Measurements from ENCODE around the gene BCAS4. TPM values are rescaled to one million over a fixed set of nuclear protein-coding genes. Genes with fewer than 3 reads are reported as not detected.
"Not testable (repeated sequence)": the region's sequence is repeated elsewhere in the genome, so short reads cannot be mapped to it uniquely, and the experiment has no call there.

BCAS4 gene
- total RNA-seq, 1 experiment from 2014 or later, result 9.5 TPM

GRCh38 chr20:50769551-50770085, 25.2 kb upstream of the BCAS4 start:
- DNase-seq (ENCODE audit: extremely low read depth, low read depth), result not testable (repeated sequence)

DNA sequence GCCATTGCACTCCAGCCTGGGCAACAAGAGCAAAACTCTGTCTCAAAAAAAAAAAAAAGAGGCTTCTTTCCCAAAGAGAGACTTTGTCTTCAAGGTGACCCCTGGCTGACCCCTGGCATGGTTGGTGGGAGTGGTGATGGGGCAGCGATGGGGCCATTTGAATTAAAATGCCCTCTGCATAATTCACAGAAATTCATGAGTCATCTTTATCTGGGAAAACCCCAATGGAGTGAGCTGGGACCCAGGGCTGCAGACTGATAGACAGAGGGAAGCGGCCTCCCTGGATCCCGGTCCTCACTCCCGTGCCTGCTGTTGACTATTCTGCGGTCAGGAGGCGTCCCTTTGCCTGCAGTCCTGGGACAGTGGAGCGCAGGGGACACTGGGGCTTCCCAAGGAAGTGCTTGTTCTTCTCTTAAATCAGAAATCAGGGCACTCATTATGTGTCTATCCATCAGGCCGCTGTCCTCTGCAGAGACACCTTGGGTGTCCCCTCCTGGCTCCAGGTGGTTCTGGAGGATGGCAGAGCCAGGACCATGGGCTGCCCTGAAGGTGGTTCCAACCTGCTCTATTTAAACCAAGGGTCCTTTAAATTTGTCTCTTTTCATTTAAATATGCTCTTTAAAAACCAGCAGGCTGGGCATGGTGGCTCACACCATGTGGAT, 23.3 kb upstream of the BCAS4 start:
- not testable (repeated sequence) for DNase-seq (ENCODE audit: extremely low read depth, low read depth)

- no peak for DNase-seq (ENCODE audit: extremely low read depth, low read depth)
Measured at GRCh38 chr20:50772420-50773185, 22.3 kb upstream of the BCAS4 start.

DNA sequence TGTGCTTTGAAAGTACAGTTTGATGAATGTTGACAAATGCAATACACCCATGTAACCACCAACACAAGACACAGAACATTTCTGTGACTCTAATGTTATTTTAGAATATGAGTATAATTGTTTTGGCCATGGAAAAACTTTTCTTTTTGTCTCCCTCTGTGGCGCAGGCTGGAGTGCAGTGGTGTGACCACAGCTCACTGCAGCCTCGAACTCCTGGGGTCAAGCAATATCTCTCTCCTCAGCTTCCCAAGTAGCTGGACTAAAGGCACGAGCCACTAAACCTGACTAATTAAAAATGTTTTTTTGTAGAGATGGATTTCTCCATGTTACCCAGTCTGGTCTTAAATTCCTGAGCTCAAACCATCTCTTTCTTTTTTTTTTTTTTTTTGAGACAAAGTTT, 20.3 kb upstream of the BCAS4 start:
- no peak for DNase-seq (ENCODE audit: extremely low read depth, low read depth)

DNA sequence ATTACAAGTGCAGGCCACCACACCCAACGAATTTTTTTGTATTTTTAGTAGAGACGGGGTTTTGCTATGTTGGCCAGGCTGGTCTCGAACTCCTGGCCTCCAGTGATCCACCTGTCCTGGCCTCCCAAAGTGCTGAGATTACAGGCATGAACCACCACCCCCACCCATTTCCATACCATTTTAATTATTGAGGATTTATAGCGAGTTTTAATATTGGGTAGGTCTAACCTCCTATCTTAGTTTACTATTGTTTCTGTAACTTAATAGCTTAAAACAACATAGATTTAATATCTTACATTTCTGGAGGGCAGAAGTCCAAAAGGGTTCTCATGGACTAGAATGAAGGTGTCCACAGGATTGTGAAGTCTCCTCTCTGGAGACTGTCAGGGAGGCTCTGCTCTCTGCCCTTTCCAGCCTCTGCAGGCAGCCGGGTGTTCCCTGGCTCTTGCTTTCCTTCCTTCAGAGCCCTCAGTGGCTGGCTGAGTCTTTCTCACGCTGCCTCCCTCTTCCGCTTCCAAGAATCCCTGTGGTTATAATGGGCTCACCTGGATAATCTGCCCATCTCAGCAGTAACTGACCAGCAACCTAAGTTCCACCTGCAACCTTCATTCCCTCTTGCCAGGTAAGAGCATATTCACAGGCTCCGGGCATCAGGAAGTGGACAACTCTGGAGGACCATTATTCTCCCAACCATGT, 18.6 kb upstream of the BCAS4 start:
- DNase-seq (ENCODE audit: extremely low read depth, low read depth), result no peak

- DNase-seq (ENCODE audit: extremely low read depth, low read depth), result no peak
Measured at GRCh38 chr20:50777373-50777772, 17.5 kb upstream of the BCAS4 start.

- DNase-seq (ENCODE audit: extremely low read depth, low read depth), result not testable (repeated sequence)
Measured at GRCh38 chr20:50778994-50779393, 15.9 kb upstream of the BCAS4 start.

- no peak for DNase-seq (ENCODE audit: extremely low read depth, low read depth)
Measured at GRCh38 chr20:50783390-50783789, 11.5 kb upstream of the BCAS4 start.

GRCh38 chr20:50783903-50784302, 11.0 kb upstream of the BCAS4 start:
- DNase-seq (ENCODE audit: extremely low read depth, low read depth), result no peak

GRCh38 chr20:50784464-50784863, 10.4 kb upstream of the BCAS4 start:
- no peak for DNase-seq (ENCODE audit: extremely low read depth, low read depth)

DNA sequence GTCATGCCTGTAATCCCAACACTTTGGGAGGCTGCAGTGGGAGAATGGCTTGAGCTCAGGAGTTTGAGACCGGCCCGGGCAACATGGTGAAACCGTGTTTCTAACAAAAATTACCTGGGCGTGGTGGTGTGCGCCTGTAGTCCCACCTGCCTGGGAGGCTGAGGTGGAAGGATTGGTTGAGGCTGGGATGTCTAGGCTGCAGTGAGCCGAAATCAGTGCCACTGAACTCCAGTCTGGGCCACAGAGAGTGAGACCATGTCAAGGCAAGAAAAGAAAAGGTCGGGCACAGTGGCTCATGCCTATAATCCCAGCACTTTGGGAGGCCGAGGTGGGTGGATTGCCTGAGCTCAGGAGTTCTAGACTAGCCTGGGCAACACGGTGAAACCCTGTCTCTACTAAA, 8.2 kb upstream of the BCAS4 start:
- DNase-seq (ENCODE audit: extremely low read depth, low read depth), result no peak

GRCh38 chr20:50787181-50787580, 7.7 kb upstream of the BCAS4 start:
- DNase-seq (ENCODE audit: extremely low read depth, low read depth), result no peak

DNA sequence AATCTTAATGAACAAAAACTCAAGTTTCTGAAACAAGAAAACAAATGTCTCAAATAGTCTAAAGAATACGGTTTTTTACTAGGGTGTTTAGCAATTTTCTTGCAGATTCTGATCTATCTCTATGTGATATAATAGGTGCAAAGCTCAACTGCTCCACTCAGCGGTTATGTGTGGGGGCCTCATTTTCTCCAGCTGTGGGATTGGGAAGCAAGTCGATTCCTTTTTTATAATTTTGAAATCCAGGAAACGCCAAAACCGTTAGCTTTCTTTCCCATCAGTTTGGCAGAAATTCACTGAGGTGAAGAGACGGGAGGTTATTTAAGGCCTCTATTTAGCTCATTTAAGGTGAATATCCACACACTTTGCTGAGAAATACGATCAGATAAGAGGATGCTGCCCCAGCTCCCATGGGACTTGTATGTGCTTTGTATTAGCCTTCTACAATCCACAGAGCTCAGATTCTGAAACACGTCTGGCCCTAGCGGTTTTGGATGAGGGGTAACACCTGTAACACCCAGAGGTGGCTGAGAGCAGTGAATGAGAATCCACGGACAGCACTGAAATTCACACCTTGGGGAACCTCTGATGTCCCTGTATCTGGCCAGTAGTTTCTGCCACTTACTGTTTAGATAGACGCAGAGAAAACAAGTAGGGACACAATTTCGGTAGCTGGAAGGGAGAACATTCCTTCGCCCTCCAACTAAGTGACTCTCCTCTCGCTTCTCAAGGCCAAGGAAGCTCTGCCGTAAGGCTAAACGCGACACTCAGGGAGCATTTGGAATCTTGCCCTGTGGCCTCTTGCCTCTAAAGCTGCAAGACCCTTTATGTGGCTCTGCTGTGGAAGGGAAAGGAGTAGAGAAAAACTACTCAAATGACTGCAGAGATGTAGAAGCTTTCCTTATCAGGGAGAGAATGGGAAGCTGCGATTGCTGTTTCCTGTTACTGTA, 6.5 kb upstream of the BCAS4 start:
- DNase-seq (ENCODE audit: extremely low read depth, low read depth), result peak; percentile 40

- no peak for DNase-seq (ENCODE audit: extremely low read depth, low read depth)
Measured at GRCh38 chr20:50789968-50790650, 4.8 kb upstream of the BCAS4 start.

DNA sequence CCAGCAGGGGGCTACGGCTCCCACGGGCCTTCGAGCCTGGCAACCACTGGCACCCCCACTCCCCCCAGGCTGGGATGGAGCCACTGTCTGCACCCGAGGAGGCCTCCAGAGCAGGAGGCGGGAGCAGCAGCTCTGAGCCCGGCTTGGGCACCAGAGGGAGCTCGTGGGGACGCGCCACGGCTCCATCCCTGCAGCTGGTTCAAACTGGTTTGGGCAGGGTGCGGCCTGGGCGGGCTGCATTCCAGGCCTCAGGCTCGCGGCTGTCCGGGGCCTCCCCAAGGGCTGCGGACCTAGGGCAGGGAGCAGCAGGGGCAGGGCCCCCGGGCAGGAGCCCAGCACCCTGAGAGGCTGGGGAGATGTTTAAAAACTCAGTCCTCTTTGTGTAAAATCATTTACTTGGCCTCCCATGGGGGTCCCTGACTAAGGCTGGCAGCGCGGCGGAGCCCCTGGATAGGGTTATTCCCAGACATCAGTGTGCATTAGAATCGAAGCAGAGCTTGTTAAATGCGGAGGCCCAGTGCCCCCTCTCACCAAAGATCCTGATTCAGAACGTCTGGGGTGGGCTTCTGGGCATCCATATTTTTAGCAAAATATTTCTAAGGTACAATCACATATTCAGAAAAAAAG, 4.1 kb upstream of the BCAS4 start:
- DNase-seq (ENCODE audit: extremely low read depth, low read depth), result peak; percentile 91

GRCh38 chr20:50792708-50793574, 1.9 kb upstream of the BCAS4 start:
- DNase-seq (ENCODE audit: extremely low read depth, low read depth), result no peak

GRCh38 chr20:50793575-50794016, 1.3 kb upstream of the BCAS4 start:
- DNase-seq (ENCODE audit: extremely low read depth, low read depth), result not testable (repeated sequence)

GRCh38 chr20:50794181-50794845, 548 bp upstream of the BCAS4 start:
- DNase-seq (ENCODE audit: extremely low read depth, low read depth), result no peak
